ENCODE results near the gene PTPRB. TPM values are rescaled to one million over a fixed set of nuclear protein-coding genes. Genes with fewer than 3 reads are reported as not detected.

Gene PTPRB
- polyA plus RNA-seq, 3 donors, result not detected

- H3K4me2 ChIP-seq (replicated peaks; ENCODE audit: extremely low read depth, low read length, poor library complexity, severe bottlenecking), result no peak overlapping the region
- DNase-seq, result no peak
- H3K9ac ChIP-seq (ENCODE audit: insufficient read depth, low read length, poor library complexity, severe bottlenecking), result no peak overlapping the region
- Mint-ChIP-seq H3K9me3 (peaks cover 3 to 6% (median 4%) of the 10 kb centered on the region in 7 donors), H3K4me3 (no peak overlapping the region), H3K27ac (peak overlapping the region in 1 of 7 donors; percentile 17), H3K27me3 (ENCODE audit: low read depth in 3 of 3) (peaks cover 1 to 2% (median 1%) of the 10 kb centered on the region in 3 donors), H3K36me3 (no peaks in the 10 kb centered on the region), H3K4me1 (no peaks in the 10 kb centered on the region)
- H3K4me1 ChIP-seq (ENCODE audit: control insufficient read depth in 1 of 2, insufficient read depth in 2 of 2, low read length in 2 of 2), result no peaks in the 10 kb centered on the region
- intact Hi-C loops (cut with micrococcal nuclease), result no loop called here
- no peaks in the 10 kb centered on the region for H3K36me3 ChIP-seq (replicated peaks in 1 of 2; ENCODE audit: control insufficient read depth in 1 of 2, insufficient read depth in 2 of 2, low read length in 2 of 2)
- H3K27me3 ChIP-seq (ENCODE audit: control insufficient read depth in 2 of 2, insufficient read depth in 2 of 2, low read length in 2 of 2), result no peaks in the 10 kb centered on the region
- no peak for TF ChIP-seq CTCF (IDR thresholded peaks at IDR 0.05)
- H2AFZ ChIP-seq (ENCODE audit: insufficient read depth, low read depth, low read length, poor library complexity, severe bottlenecking), result no peak overlapping the region
- H4K20me1 ChIP-seq (ENCODE audit: insufficient read depth, low read length), result no peaks in the 10 kb centered on the region
- no peak overlapping the region for H3K27ac ChIP-seq (ENCODE audit: low read depth in 1 of 2, low read length in 2 of 2)
- no peaks in the 10 kb centered on the region for H3K9me3 ChIP-seq (replicated peaks in 1 of 2; ENCODE audit: control insufficient read depth in 1 of 2, insufficient read depth in 1 of 2, low read length in 2 of 2)
- H3K4me3 ChIP-seq (replicated peaks in 1 of 3; ENCODE audit: low read depth in 2 of 3, low read length in 3 of 3), result no peak overlapping the region
- no peaks in the 10 kb centered on the region for H3K79me2 ChIP-seq (ENCODE audit: insufficient read depth, low read length)
- WGBS (ENCODE audit: insufficient coverage), result 85% methylated on average over 3 of the region's 7 CpGs
Measured at GRCh38 chr12:70534466-70534865, 102.8 kb downstream of the PTPRB start.

- Histone ChIP-seq H3K79me2 (ENCODE audit: insufficient read depth, low read length) (no peaks in the 10 kb centered on the region), H3K9ac (ENCODE audit: insufficient read depth, low read length, poor library complexity, severe bottlenecking) (no peak overlapping the region), H3K27ac (ENCODE audit: low read depth in 1 of 2, low read length in 2 of 2) (no peak overlapping the region), H3K4me2 (replicated peaks; ENCODE audit: extremely low read depth, low read length, poor library complexity, severe bottlenecking) (no peak overlapping the region), H4K20me1 (ENCODE audit: insufficient read depth, low read length) (no peaks in the 10 kb centered on the region), H3K36me3 (replicated peaks in 1 of 2; ENCODE audit: control insufficient read depth in 1 of 2, insufficient read depth in 2 of 2, low read length in 2 of 2) (no peaks in the 10 kb centered on the region), H2AFZ (ENCODE audit: insufficient read depth, low read depth, low read length, poor library complexity, severe bottlenecking) (no peak overlapping the region), H3K27me3 (ENCODE audit: control insufficient read depth in 2 of 2, insufficient read depth in 2 of 2, low read length in 2 of 2) (no peaks in the 10 kb centered on the region), H3K4me1 (ENCODE audit: control insufficient read depth in 1 of 2, insufficient read depth in 2 of 2, low read length in 2 of 2) (no peaks in the 10 kb centered on the region), H3K4me3 (replicated peaks in 1 of 3; ENCODE audit: low read depth in 2 of 3, low read length in 3 of 3) (no peak overlapping the region), H3K9me3 (replicated peaks in 1 of 2; ENCODE audit: control insufficient read depth in 1 of 2, insufficient read depth in 1 of 2, low read length in 2 of 2) (peaks cover 0 to 3% of the 10 kb centered on the region in 2 donors)
- H3K9me3 Mint-ChIP-seq, result peaks cover 0 to 3% (median 3%) of the 10 kb centered on the region in 7 donors
- WGBS (ENCODE audit: insufficient coverage), result no CpG with 5 or more reads among the region's 3 CpGs
- H3K27ac Mint-ChIP-seq, result no peak overlapping the region
- H3K4me3 Mint-ChIP-seq, result no peak overlapping the region
- no peak for TF ChIP-seq CTCF (IDR thresholded peaks at IDR 0.05)
- H3K36me3 Mint-ChIP-seq, result no peaks in the 10 kb centered on the region
- intact Hi-C loops (cut with micrococcal nuclease), result no loop called here
- no peak for DNase-seq
- H3K4me1 Mint-ChIP-seq, result no peaks in the 10 kb centered on the region
- peaks cover 1 to 3% (median 2%) of the 10 kb centered on the region in 3 donors for H3K27me3 Mint-ChIP-seq (ENCODE audit: low read depth in 3 of 3)
Measured at GRCh38 chr12:70529647-70530046, 107.6 kb downstream of the PTPRB start.
